Fibroblast of mammary gland (primary cell): Measurements from ENCODE around the gene AMER1.
"Not testable (repeated sequence)": the region's sequence is repeated elsewhere in the genome, so short reads cannot be mapped to it uniquely, and the experiment has no call there.

ENCODE experiments used
- DNase-seq: peaks from one replicate; pipeline ENCODE4 v3.0.0-alpha.2; 2010; ENCODE audit warnings: low read depth
- H3K4me3 ChIP-seq: 2 replicates; pipeline ENCODE4 v1.5.1; 2011; ENCODE audit warnings: low read depth, mild to moderate bottlenecking, low read length, moderate library complexity; ENCODE audit not compliant: control insufficient read depth
- CTCF ChIP-seq: conservative IDR thresholded peaks from 2 replicates; pipeline ENCODE4 v1.5.1; 2011; ENCODE audit warnings: low read depth, low read length, inconsistent platforms; ENCODE audit not compliant: control insufficient read depth, insufficient read depth

AMER1 gene

GRCh38 chrX:64205441-64205734 lies at the start of gene AMER1:
Gene AMER1, minus strand, starts transcription at chrX:64205708. Its CDS starts 12,422 bp downstream, at chrX:64193286.
- no peak for DNase-seq
- TF ChIP-seq CTCF = no peak
- peak within 1 kb of the TSS; percentile 54 for H3K4me3 ChIP-seq

- no peak for DNase-seq
- H3K4me3 ChIP-seq = no peak within 1 kb of the TSS
- no peak for TF ChIP-seq CTCF
Measured at GRCh38 chrX:64230123-64230970, 24.8 kb upstream of the AMER1 start, which contains the start of gene ASB12. Gene ASB12, minus strand, starts transcription at chrX:64230607. Its CDS starts 4,957 bp downstream, at chrX:64225650.

GRCh38 chrX:64229154-64229553 lies 23.6 kb upstream of the AMER1 start:
- no peak for DNase-seq
- TF ChIP-seq CTCF = no peak
- no peak overlapping the region for H3K4me3 ChIP-seq

GRCh38 chrX:64218023-64218422 lies 12.5 kb upstream of the AMER1 start:
- no peak for TF ChIP-seq CTCF
- DNase-seq = no peak
- H3K4me3 ChIP-seq = no peak overlapping the region

GRCh38 chrX:64213989-64214388 lies 8.5 kb upstream of the AMER1 start:
- not testable (repeated sequence) for H3K4me3 ChIP-seq, DNase-seq

- no peak for TF ChIP-seq CTCF
- no peak for DNase-seq
- peak overlapping the region; percentile 54 for H3K4me3 ChIP-seq
Measured at GRCh38 chrX:64206556-64207162, 1.2 kb upstream of the AMER1 start.

- TF ChIP-seq CTCF = no peak
- peak overlapping the region; percentile 54 for H3K4me3 ChIP-seq
- DNase-seq = peak; percentile 85
Measured at GRCh38 chrX:64205735-64206501, 410 bp upstream of the AMER1 start.
